GM23338 (cell line): ENCODE results near the gene ZC2HC1B. TPM values are rescaled to one million over a fixed set of nuclear protein-coding genes. Genes with fewer than 3 reads are reported as not detected.

Experiments
- ATAC-seq: fragments of 200-7000 bp; cut with Tn5 transposase; 3 replicates; pipeline ENCODE4 v1.9.1; 2020
- DNase-seq: peaks from one replicate; pipeline ENCODE4 v3.0.0-alpha.2; 2015; ENCODE audit warnings: low spot score
- H2AFZ ChIP-seq: fragments of 200-600 bp; sonication (generic); 2 replicates; pipeline ENCODE4 v1.8.0; 2016; ENCODE audit warnings: antibody characterized with exemption, mild to moderate bottlenecking, moderate library complexity
- H3F3A ChIP-seq: fragments of 200-600 bp; sonication (generic); replicated peaks from 2 replicates; pipeline ENCODE4 v1.8.0; 2017; ENCODE audit warnings: antibody characterized with exemption, mixed run types, low read depth
- H3K27ac ChIP-seq: fragments of 200-600 bp; sonication (generic); 2 replicates; pipeline ENCODE4 v1.6.1; 2016; ENCODE audit warnings: low read depth
- H3K27me3 ChIP-seq: fragments of 200-600 bp; sonication (generic); 2 replicates; pipeline ENCODE4 v1.8.0; 2016; ENCODE audit warnings: mild to moderate bottlenecking, mixed run types, moderate library complexity; ENCODE audit not compliant: insufficient read depth
- H3K36me3 ChIP-seq: fragments of 200-600 bp; sonication (generic); 2 replicates; pipeline ENCODE4 v1.8.0; 2016; ENCODE audit warnings: mild to moderate bottlenecking; ENCODE audit not compliant: insufficient read depth
- H3K4me1 ChIP-seq: fragments of 200-600 bp; sonication (generic); 2 replicates; pipeline ENCODE4 v1.8.0; 2016; ENCODE audit warnings: mild to moderate bottlenecking, moderate library complexity; ENCODE audit not compliant: insufficient read depth
- H3K4me2 ChIP-seq: fragments of 200-600 bp; sonication (generic); 2 replicates; pipeline ENCODE4 v1.7.1; 2017; ENCODE audit warnings: mixed run types
- H3K4me3 ChIP-seq: fragments of 200-600 bp; sonication (generic); 2 replicates; pipeline ENCODE4 v1.6.1; 2016; ENCODE audit warnings: mixed run types
- H3K79me2 ChIP-seq: fragments of 200-600 bp; sonication (generic); replicated peaks from 2 replicates; pipeline ENCODE4 v1.8.0; 2017; ENCODE audit warnings: mild to moderate bottlenecking; ENCODE audit not compliant: insufficient read depth
- H3K9me2 ChIP-seq: fragments of 200-600 bp; sonication (generic); 2 replicates; pipeline ENCODE4 v1.8.0; 2017; ENCODE audit not compliant: insufficient read depth
- H4K20me1 ChIP-seq: fragments of 200-600 bp; sonication (generic); replicated peaks from 2 replicates; pipeline ENCODE4 v1.8.0; 2017; ENCODE audit warnings: mild to moderate bottlenecking; ENCODE audit not compliant: insufficient read depth
- H3K27ac Mint-ChIP-seq: 2 replicates; pipeline ENCODE4 v1.8.0; 2020; ENCODE audit warnings: inconsistent platforms, mild to moderate bottlenecking, moderate library complexity, mixed read lengths
- H3K27me3 Mint-ChIP-seq: 3 replicates; pipeline ENCODE4 v1.8.0; 2022; ENCODE audit warnings: low read depth, mild to moderate bottlenecking, moderate library complexity, mixed read lengths, inconsistent platforms; ENCODE audit not compliant: insufficient read depth, poor library complexity
- H3K36me3 Mint-ChIP-seq: 3 replicates; pipeline ENCODE4 v1.8.0; 2021; ENCODE audit warnings: low read depth, mild to moderate bottlenecking, inconsistent platforms, moderate library complexity, mixed read lengths
- H3K4me1 Mint-ChIP-seq: 3 replicates; pipeline ENCODE4 v1.8.0; 2020; ENCODE audit warnings: mild to moderate bottlenecking, inconsistent platforms, mixed read lengths
- H3K4me3 Mint-ChIP-seq: 3 replicates; pipeline ENCODE4 v1.8.0; 2021; ENCODE audit warnings: moderate library complexity, mild to moderate bottlenecking, inconsistent platforms, mixed read lengths
- H3K9me3 Mint-ChIP-seq: 3 replicates; pipeline ENCODE4 v1.8.0; 2020; ENCODE audit warnings: moderate library complexity, mild to moderate bottlenecking, inconsistent platforms, mixed read lengths
- CREB1 ChIP-seq: fragments of 250-450 bp; sonication (Bioruptor Pico); IDR thresholded peaks from 2 replicates; pipeline ENCODE4 v1.5.0; 2020; ENCODE audit warnings: low read depth, mild to moderate bottlenecking, moderate library complexity
- EZH2 ChIP-seq: fragments of 200-600 bp; sonication (generic); IDR thresholded peaks from one replicate; pipeline ENCODE4 v1.8.0; 2017; ENCODE audit warnings: antibody characterized with exemption, mild to moderate bottlenecking, low read depth; ENCODE audit not compliant: unreplicated experiment
- EZH2phosphoT487 ChIP-seq: fragments of 200-600 bp; sonication (generic); IDR thresholded peaks from one replicate; pipeline ENCODE4 v1.8.1; 2018; ENCODE audit warnings: antibody characterized with exemption; ENCODE audit not compliant: unreplicated experiment
- JUNB ChIP-seq: IDR thresholded peaks from one replicate; pipeline ENCODE4 v1.6.1; 2016; ENCODE audit warnings: antibody characterized with exemption; ENCODE audit not compliant: unreplicated experiment
- NANOG ChIP-seq: IDR thresholded peaks from 2 replicates; pipeline ENCODE4 v1.6.1; 2016; ENCODE audit warnings: antibody characterized with exemption, borderline replicate concordance
- POLR2AphosphoS5 ChIP-seq: IDR thresholded peaks from 2 replicates; pipeline ENCODE4 v1.6.1; 2016; ENCODE audit warnings: antibody characterized with exemption, low read depth
- STAT1 ChIP-seq: IDR thresholded peaks from one replicate; pipeline ENCODE4 v1.6.1; 2016; ENCODE audit warnings: antibody characterized with exemption; ENCODE audit not compliant: unreplicated experiment
- ZNF331 ChIP-seq: fragments of 250-450 bp; sonication (Bioruptor Pico); IDR thresholded peaks from 2 replicates; pipeline ENCODE4 v1.5.0; 2020; ENCODE audit warnings: low read depth, mild to moderate bottlenecking, moderate library complexity
- polyA plus RNA-seq: library from polyadenylated mRNA; unstranded; fragments of >200 nt; fragmentation: Nextera tagmentation; extraction: Ambion mirVana; gene quantifications from 2 replicates; pipeline ENCODE4 v1.2.1, GENCODE V29; 2016
- total RNA-seq: library from RNA; depleted of rRNA; stranded (reverse); fragments of >200 nt; shearing (Covaris generic); gene quantifications from 2 replicates; pipeline ENCODE4 v1.2.3, GENCODE V29; 2014
- TF ChIP-seq, protein P1 (sequence below), 2 experiments: fragments of 200-600 bp in 1 of 2; sonication (generic) in 1 of 2; conservative IDR thresholded peaks; 2 replicates each; pipeline versions ENCODE4 v1.5.1 to v1.6.1; 2016 to 2017; ENCODE audit warnings: antibody characterized with exemption in 2 of 2, low read depth in 2 of 2, mild to moderate bottlenecking in 2 of 2, moderate library complexity in 1 of 2
- TF ChIP-seq, protein P2 (sequence below): IDR thresholded peaks from one replicate; pipeline ENCODE4 v1.6.1; 2018; ENCODE audit warnings: antibody characterized with exemption; ENCODE audit not compliant: unreplicated experiment
- TF ChIP-seq, protein P3 (sequence below): IDR thresholded peaks from 2 replicates; pipeline ENCODE4 v1.6.1; 2016; ENCODE audit warnings: antibody characterized with exemption

Gene ZC2HC1B
- total and polyA plus RNA-seq, 2 experiments from 2014 or later = not detected

DNA sequence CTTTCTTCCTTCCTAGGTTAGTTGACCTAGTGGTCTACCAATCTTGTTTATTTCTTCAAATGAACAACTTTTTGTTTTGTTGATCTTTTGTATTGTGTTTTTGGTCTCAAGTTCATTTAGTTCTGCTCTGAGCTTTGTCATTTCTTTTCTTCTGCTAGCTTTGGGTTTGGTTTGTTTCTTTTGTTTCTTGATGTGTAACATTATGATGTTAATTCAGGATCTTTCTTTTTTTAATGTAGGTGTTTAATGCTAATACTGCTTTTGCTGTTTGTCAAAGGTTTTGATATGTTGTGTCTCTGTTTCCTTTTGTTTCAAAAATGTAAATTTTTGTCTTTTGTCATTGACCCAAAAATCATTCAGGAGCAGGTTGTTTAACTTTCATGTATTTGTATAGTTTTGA lies 65.7 kb downstream of the ZC2HC1B start:
- peaks cover 5% of the 10 kb centered on the region; the same call in 1 of the 2 replicates for H3K9me2 ChIP-seq
- H3K4me1 ChIP-seq = peaks cover 8% of the 10 kb centered on the region
- no peak overlapping the region for H3K4me3 ChIP-seq
- H3K79me2 ChIP-seq = no peaks in the 10 kb centered on the region
- Mint-ChIP-seq H3K27me3 (peaks cover 6% of the 10 kb centered on the region), H3K4me3 (no peak overlapping the region), H3K9me3 (peaks cover 35% of the 10 kb centered on the region), H3K36me3 (peaks cover 22% of the 10 kb centered on the region), H3K27ac (no peak overlapping the region), H3K4me1 (peaks cover 11% of the 10 kb centered on the region)
- DNase-seq (peak; percentile 33), ATAC-seq (peak; percentile 29; the same call in 2 of the 3 replicates)
- no peak overlapping the region for H3K4me2 ChIP-seq
- no peak overlapping the region for H2AFZ ChIP-seq
- TF ChIP-seq NANOG = peak; percentile 96
- TF ChIP-seq, protein P1, sequence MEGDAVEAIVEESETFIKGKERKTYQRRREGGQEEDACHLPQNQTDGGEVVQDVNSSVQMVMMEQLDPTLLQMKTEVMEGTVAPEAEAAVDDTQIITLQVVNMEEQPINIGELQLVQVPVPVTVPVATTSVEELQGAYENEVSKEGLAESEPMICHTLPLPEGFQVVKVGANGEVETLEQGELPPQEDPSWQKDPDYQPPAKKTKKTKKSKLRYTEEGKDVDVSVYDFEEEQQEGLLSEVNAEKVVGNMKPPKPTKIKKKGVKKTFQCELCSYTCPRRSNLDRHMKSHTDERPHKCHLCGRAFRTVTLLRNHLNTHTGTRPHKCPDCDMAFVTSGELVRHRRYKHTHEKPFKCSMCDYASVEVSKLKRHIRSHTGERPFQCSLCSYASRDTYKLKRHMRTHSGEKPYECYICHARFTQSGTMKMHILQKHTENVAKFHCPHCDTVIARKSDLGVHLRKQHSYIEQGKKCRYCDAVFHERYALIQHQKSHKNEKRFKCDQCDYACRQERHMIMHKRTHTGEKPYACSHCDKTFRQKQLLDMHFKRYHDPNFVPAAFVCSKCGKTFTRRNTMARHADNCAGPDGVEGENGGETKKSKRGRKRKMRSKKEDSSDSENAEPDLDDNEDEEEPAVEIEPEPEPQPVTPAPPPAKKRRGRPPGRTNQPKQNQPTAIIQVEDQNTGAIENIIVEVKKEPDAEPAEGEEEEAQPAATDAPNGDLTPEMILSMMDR (conservative IDR thresholded peaks at IDR 0.05; ENCODE audit: low read depth in 2 of 2) = no peak
- H3K27ac ChIP-seq = peak overlapping the region; percentile 24; the same call in 1 of the 2 replicates
- no peaks in the 10 kb centered on the region for H3K36me3 ChIP-seq
- H3K27me3 ChIP-seq = no peaks in the 10 kb centered on the region
- H3F3A ChIP-seq = no peaks in the 10 kb centered on the region
- no peaks in the 10 kb centered on the region for H4K20me1 ChIP-seq

- Mint-ChIP-seq H3K9me3 (peaks cover 35% of the 10 kb centered on the region), H3K4me3 (no peak overlapping the region), H3K4me1 (peaks cover 29% of the 10 kb centered on the region), H3K27me3 (peaks cover 7% of the 10 kb centered on the region), H3K36me3 (peaks cover 22% of the 10 kb centered on the region), H3K27ac (no peak overlapping the region)
- Histone ChIP-seq H3K4me3 (no peak overlapping the region), H3F3A (no peaks in the 10 kb centered on the region), H4K20me1 (no peaks in the 10 kb centered on the region), H3K79me2 (no peaks in the 10 kb centered on the region), H2AFZ (no peak overlapping the region), H3K9me2 (no peaks in the 10 kb centered on the region), H3K27me3 (peaks cover 13% of the 10 kb centered on the region), H3K36me3 (no peaks in the 10 kb centered on the region), H3K27ac (no peak overlapping the region), H3K4me2 (no peak overlapping the region), H3K4me1 (peaks cover 26% of the 10 kb centered on the region)
- no peak for ATAC-seq
- DNase-seq = no peak
- TF ChIP-seq EZH2 (no peak), NANOG (no peak), CREB1 (CRISPR knock-in tag) (no peak), EZH2phosphoT487 (no peak), ZNF331 (no peak), STAT1 (no peak), JUNB (no peak), POLR2AphosphoS5 (no peak)
- TF ChIP-seq, protein P2, sequence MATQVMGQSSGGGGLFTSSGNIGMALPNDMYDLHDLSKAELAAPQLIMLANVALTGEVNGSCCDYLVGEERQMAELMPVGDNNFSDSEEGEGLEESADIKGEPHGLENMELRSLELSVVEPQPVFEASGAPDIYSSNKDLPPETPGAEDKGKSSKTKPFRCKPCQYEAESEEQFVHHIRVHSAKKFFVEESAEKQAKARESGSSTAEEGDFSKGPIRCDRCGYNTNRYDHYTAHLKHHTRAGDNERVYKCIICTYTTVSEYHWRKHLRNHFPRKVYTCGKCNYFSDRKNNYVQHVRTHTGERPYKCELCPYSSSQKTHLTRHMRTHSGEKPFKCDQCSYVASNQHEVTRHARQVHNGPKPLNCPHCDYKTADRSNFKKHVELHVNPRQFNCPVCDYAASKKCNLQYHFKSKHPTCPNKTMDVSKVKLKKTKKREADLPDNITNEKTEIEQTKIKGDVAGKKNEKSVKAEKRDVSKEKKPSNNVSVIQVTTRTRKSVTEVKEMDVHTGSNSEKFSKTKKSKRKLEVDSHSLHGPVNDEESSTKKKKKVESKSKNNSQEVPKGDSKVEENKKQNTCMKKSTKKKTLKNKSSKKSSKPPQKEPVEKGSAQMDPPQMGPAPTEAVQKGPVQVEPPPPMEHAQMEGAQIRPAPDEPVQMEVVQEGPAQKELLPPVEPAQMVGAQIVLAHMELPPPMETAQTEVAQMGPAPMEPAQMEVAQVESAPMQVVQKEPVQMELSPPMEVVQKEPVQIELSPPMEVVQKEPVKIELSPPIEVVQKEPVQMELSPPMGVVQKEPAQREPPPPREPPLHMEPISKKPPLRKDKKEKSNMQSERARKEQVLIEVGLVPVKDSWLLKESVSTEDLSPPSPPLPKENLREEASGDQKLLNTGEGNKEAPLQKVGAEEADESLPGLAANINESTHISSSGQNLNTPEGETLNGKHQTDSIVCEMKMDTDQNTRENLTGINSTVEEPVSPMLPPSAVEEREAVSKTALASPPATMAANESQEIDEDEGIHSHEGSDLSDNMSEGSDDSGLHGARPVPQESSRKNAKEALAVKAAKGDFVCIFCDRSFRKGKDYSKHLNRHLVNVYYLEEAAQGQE = no peak
- TF ChIP-seq, protein P3, sequence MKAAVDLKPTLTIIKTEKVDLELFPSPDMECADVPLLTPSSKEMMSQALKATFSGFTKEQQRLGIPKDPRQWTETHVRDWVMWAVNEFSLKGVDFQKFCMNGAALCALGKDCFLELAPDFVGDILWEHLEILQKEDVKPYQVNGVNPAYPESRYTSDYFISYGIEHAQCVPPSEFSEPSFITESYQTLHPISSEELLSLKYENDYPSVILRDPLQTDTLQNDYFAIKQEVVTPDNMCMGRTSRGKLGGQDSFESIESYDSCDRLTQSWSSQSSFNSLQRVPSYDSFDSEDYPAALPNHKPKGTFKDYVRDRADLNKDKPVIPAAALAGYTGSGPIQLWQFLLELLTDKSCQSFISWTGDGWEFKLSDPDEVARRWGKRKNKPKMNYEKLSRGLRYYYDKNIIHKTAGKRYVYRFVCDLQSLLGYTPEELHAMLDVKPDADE = no peak
- TF ChIP-seq, protein P1 (conservative IDR thresholded peaks at IDR 0.05; ENCODE audit: low read depth in 2 of 2) = no peak
These were observed 70.1 kb downstream of the ZC2HC1B start for GRCh38 chr6:143934331-143934730.
